ENCODE data around the gene PCDHA10. TPM values are rescaled to one million over a fixed set of nuclear protein-coding genes. Genes with fewer than 3 reads are reported as not detected.

Gene PCDHA10
- total RNA-seq, 4 donors from 2014 or later = 0.05 to 0.15 (median 0.07) TPM; not detected in 1

GRCh38 chr5:140883927-140884697 is 28.4 kb downstream of the PCDHA10 start:
- Histone ChIP-seq H3K4me3 (no peak overlapping the region), H3K27me3 (peaks cover 9 to 14% (median 12%) of the 10 kb centered on the region in 3 donors), H3K36me3 (no peaks in the 10 kb centered on the region), H3K4me1 (no peaks in the 10 kb centered on the region), H3K9me3 (peaks cover 0 to 5% (median 0%) of the 10 kb centered on the region in 3 donors), H3K27ac (no peak overlapping the region)
- in situ Hi-C loops (cut with MboI; ENCODE audit: low sequenced_read_pairs in 4 of 4) (no loop called here), intact Hi-C loops (cut with DNase I; ENCODE audit: low total_unique reads) (no loop called here)
- no peak for ATAC-seq
- TF ChIP-seq POLR2A (IDR thresholded peaks at IDR 0.05) (no peak), CTCF (IDR thresholded peaks at IDR 0.05 in 4 of 5, conservative IDR thresholded peaks at IDR 0.05 in 1 of 5) (no peak)
- DNase-seq = no peak

GRCh38 chr5:140916325-140916724 is 60.6 kb downstream of the PCDHA10 start:
- H3K4me1 ChIP-seq = no peaks in the 10 kb centered on the region
- DNase-seq = no peak
- in situ Hi-C loops (cut with MboI; ENCODE audit: low sequenced_read_pairs in 4 of 4) (no loop called here), intact Hi-C loops (cut with DNase I; ENCODE audit: low total_unique reads) (no loop called here)
- no peaks in the 10 kb centered on the region for H3K27me3 ChIP-seq
- H3K27ac ChIP-seq = no peak overlapping the region
- no peak overlapping the region for H3K4me3 ChIP-seq
- no peak for ATAC-seq
- H3K36me3 ChIP-seq = no peaks in the 10 kb centered on the region
- H3K9me3 ChIP-seq = no peaks in the 10 kb centered on the region
- TF ChIP-seq CTCF (IDR thresholded peaks at IDR 0.05 in 4 of 5, conservative IDR thresholded peaks at IDR 0.05 in 1 of 5) = no peak
- TF ChIP-seq POLR2A (IDR thresholded peaks at IDR 0.05) = no peak

Other genes starting within 250 kb of the PCDHA10 start
- gene CD14, start 222.7 kb upstream of the PCDHA10 start, total RNA-seq = 10 to 100 TPM; 12.2 to 22.9 (median 16.1) TPM
- 10 to 100 TPM in 2 of 4 donors, 1 to 10 TPM in 2; 5.1 to 15.4 (median 9.5) TPM for gene TMCO6, start 216.4 kb upstream of the PCDHA10 start, total RNA-seq
- gene NDUFA2, start 208.3 kb upstream of the PCDHA10 start, total RNA-seq = 100 to 1,000 TPM in 2 of 4 donors, 10 to 100 TPM in 2; 86.9 to 121 (median 102) TPM
- gene IK, start 208.1 kb upstream of the PCDHA10 start, total RNA-seq = 100 to 1,000 TPM in 3 of 4 donors, 10 to 100 TPM in 1; 94.5 to 169 (median 143) TPM
- 10 to 100 TPM; 10.9 to 18.7 (median 15.1) TPM for gene WDR55, start 191.0 kb upstream of the PCDHA10 start, total RNA-seq
- gene DND1, start 182.3 kb upstream of the PCDHA10 start, total RNA-seq = 1 to 10 TPM in 2 of 4 donors, under 1 TPM in 1, not detected in 1; 0.20 to 5.0 (median 1.8) TPM
- 10 to 100 TPM; 38.2 to 72.9 (median 59.4) TPM for gene HARS1, start 164.5 kb upstream of the PCDHA10 start, total RNA-seq
- 10 to 100 TPM; 25.2 to 36.0 (median 27.0) TPM for gene HARS2, start 164.4 kb upstream of the PCDHA10 start, total RNA-seq
- 10 to 100 TPM; 44.2 to 56.5 (median 51.9) TPM for gene ZMAT2, start 155.4 kb upstream of the PCDHA10 start, total RNA-seq
- not detected for gene PCDHA1, start 69.8 kb upstream of the PCDHA10 start, total RNA-seq
- gene PCDHA2, start 61.0 kb upstream of the PCDHA10 start, total RNA-seq = under 1 TPM in 1 of 4 donors, not detected in 3; 0.12 TPM
- gene PCDHA3, start 54.8 kb upstream of the PCDHA10 start, total RNA-seq = under 1 TPM in 2 of 4 donors, not detected in 2; 0.07 to 0.20 TPM
- under 1 TPM in 2 of 4 donors, not detected in 2; 0.20 to 0.23 TPM for gene PCDHA4, start 48.8 kb upstream of the PCDHA10 start, total RNA-seq
- not detected for gene PCDHA5, start 34.3 kb upstream of the PCDHA10 start, total RNA-seq
- gene PCDHA6, start 27.9 kb upstream of the PCDHA10 start, total RNA-seq = under 1 TPM in 2 of 4 donors, not detected in 2; 0.10 to 0.19 TPM
- gene PCDHA7, start 21.6 kb upstream of the PCDHA10 start, total RNA-seq = under 1 TPM in 2 of 4 donors, not detected in 2; 0.15 to 0.24 TPM
- gene PCDHA8, start 14.7 kb upstream of the PCDHA10 start, total RNA-seq = under 1 TPM in 1 of 4 donors, not detected in 3; 0.18 TPM
- gene PCDHA9, start 7.5 kb upstream of the PCDHA10 start, total RNA-seq = under 1 TPM in 2 of 4 donors, not detected in 2; 0.07 TPM
- not detected for gene PCDHA11, start 13.1 kb downstream of the PCDHA10 start, total RNA-seq
- under 1 TPM in 1 of 4 donors, not detected in 3; 0.05 TPM for gene PCDHA12, start 19.4 kb downstream of the PCDHA10 start, total RNA-seq
- gene PCDHA13, start 26.2 kb downstream of the PCDHA10 start, total RNA-seq = not detected
- under 1 TPM in 1 of 4 donors, not detected in 3; 0.13 TPM for gene PCDHAC1, start 70.4 kb downstream of the PCDHA10 start, total RNA-seq
- gene PCDHAC2, start 110.6 kb downstream of the PCDHA10 start, total RNA-seq = under 1 TPM in 2 of 4 donors, not detected in 2; 0.03 to 0.13 TPM
- gene PCDHB1, start 195.5 kb downstream of the PCDHA10 start, total RNA-seq = not detected
- 1 to 10 TPM in 2 of 4 donors, under 1 TPM in 2; 0.71 to 1.7 (median 1.2) TPM for gene PCDHB2, start 238.7 kb downstream of the PCDHA10 start, total RNA-seq
- gene PCDHB3, start 244.6 kb downstream of the PCDHA10 start, total RNA-seq = under 1 TPM in 3 of 4 donors, not detected in 1; 0.61 to 0.72 (median 0.71) TPM